BJ (cell line): ENCODE results near the gene SOX10. TPM values are rescaled to one million over a fixed set of nuclear protein-coding genes. Genes with fewer than 3 reads are reported as not detected.

Experiments
- CTCF ChIA-PET: fragments of 350-600 bp; formaldehyde crosslinking; extraction: SDS; loops from one replicate; lab custom pipeline; 2021; ENCODE audit warnings: antibody characterized with exemption, inconsistent platforms; lab: Yijun Ruan, JAX
- POLR2A ChIA-PET: fragments of 300-600 bp; sonication (Branson Sonifier 250); formaldehyde crosslinking; extraction: SDS; loops from one replicate; lab custom pipeline; 2021; ENCODE audit warnings: antibody characterized with exemption; lab: Charles Lee
- DNase-seq: peaks from one replicate; pipeline ENCODE4 v3.0.0-alpha.2; 2011; ENCODE audit warnings: low read depth
- H3K27me3 ChIP-seq: 2 replicates; pipeline ENCODE4 v1.6.0; 2011; ENCODE audit warnings: low read length; ENCODE audit not compliant: control insufficient read depth, insufficient read depth
- H3K36me3 ChIP-seq: 2 replicates; pipeline ENCODE4 v1.5.1; 2011; ENCODE audit warnings: low read length; ENCODE audit not compliant: control insufficient read depth, insufficient read depth
- H3K4me3 ChIP-seq: 2 replicates; pipeline ENCODE4 v1.5.1; 2011; ENCODE audit warnings: low read depth, mild to moderate bottlenecking, control low read depth, low read length
- polyA plus RNA-seq: library from polyadenylated mRNA; depleted of rRNA; stranded (reverse); fragments of >200 nt; gene quantifications from 2 replicates; pipeline ENCODE4 v1.2.3, GENCODE V29; 2011
- TF ChIP-seq, protein P1 (sequence below): IDR thresholded peaks from 2 replicates; pipeline ENCODE4 v1.5.1; 2011; ENCODE audit warnings: low read depth, mild to moderate bottlenecking, control low read depth, inconsistent platforms, low read length, moderate library complexity; ENCODE audit not compliant: insufficient read depth

The SOX10 gene
- polyA plus RNA-seq, 1 experiment = not detected

DNA sequence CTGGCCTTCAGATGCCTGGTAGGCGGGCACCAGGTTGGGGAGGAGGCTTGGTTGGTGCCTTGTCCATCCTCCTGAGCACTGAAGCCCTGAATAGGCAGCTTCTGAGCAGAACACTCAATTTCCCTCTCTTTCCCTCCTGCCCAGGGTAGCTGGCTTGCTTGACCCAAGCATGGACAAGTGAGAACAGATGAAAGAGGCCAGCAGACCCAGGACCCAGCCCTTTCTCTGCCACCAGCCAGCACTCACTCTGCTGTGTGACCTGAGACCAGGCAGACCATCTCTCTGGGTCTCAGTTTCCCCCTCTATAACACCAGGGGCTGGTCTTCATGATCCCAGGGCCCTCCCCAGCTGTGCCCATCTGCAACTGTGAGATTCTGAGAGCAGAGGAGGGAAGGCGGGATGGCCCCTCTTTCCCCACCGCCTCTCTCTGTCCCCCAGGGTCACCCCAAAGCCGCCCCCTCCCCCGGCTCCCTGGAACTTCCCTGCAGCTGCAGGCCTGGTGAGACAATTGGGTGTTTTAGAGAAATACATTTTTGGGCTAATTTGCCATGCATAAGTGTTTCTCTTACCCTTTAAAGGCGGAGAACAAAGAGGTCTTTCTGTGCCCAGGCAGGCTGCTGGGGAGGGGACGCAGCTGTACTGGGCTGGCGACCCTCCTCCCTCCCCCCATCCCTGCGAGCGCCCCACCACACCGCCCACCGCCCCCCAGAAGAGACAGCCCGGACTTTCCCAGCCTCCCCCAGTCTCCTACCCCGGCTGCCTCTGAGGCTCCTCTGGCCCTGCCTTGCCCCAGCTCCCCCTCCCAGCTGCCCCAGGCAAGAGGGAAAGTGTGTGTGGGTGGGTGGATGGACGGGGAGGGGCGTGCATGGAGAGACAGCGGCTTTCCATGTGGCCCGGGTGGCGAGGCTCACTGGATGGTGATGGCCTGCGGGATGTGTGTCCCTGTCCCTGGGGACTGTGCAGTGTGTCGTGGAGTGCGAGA, 42.1 kb upstream of the SOX10 start:
- CTCF ChIA-PET = no interaction called here

DNA sequence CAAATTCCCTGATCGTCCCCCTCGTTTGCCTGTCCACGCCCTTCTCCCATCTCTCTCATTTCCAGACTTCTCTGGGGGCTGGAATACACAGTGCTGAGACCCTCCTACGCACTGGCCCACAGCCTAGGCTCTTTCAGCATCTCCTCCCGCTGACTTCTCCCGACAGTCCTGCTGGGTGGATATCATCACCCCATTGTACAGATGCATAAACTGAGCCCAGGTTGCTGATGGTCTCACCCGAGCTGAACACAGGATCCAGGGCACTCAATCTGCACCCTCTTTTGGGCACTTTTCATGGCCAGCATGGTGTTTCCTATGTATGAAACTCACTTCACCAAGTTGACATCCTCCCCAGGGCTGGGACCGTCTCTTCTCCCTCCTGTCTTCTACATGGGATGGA, 41.2 kb upstream of the SOX10 start:
- Histone ChIP-seq H3K27me3 (0 out of 2 replicates have a peak, but pooled peaks cover 3% of the 10 kb centered on the region), H3K4me3 (no peak overlapping the region), H3K36me3 (no peaks in the 10 kb centered on the region)
- POLR2A ChIA-PET = no interaction called here
- TF ChIP-seq, protein P1, sequence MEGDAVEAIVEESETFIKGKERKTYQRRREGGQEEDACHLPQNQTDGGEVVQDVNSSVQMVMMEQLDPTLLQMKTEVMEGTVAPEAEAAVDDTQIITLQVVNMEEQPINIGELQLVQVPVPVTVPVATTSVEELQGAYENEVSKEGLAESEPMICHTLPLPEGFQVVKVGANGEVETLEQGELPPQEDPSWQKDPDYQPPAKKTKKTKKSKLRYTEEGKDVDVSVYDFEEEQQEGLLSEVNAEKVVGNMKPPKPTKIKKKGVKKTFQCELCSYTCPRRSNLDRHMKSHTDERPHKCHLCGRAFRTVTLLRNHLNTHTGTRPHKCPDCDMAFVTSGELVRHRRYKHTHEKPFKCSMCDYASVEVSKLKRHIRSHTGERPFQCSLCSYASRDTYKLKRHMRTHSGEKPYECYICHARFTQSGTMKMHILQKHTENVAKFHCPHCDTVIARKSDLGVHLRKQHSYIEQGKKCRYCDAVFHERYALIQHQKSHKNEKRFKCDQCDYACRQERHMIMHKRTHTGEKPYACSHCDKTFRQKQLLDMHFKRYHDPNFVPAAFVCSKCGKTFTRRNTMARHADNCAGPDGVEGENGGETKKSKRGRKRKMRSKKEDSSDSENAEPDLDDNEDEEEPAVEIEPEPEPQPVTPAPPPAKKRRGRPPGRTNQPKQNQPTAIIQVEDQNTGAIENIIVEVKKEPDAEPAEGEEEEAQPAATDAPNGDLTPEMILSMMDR = no peak
- CTCF ChIA-PET = no interaction called here
- no peak for DNase-seq

More for the DNA sequence above, 42.1 kb upstream of the SOX10 start:
- POLR2A ChIA-PET = no interaction called here
- DNase-seq = no peak
- TF ChIP-seq, protein P1 = no peak
- Histone ChIP-seq H3K4me3 (no peak overlapping the region), H3K36me3 (no peaks in the 10 kb centered on the region), H3K27me3 (0 out of 2 replicates have a peak, but pooled peaks cover 3% of the 10 kb centered on the region)

DNA sequence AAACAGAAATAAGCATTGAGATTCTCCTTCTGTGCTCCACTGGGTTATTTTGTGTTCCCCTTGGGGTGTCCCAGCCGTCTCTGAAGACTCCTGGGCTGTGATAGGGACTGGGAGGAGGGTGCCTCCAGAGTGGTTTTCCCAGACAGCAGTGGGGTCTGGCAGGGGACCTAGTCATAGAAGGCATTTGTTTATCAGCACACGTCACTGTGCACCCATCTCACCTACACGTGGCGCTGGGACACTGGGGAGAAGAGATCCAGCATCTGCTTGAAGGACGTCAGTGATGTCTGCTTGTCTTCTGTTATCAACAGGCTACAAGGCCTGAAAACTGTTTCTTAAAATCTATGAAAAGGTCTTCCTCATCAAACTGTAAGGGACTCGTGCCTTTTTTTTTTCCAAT, 38.7 kb upstream of the SOX10 start:
- ChIA-PET CTCF (interaction anchor here (1.4 kb wide), 1 partner anchor 8 kb away, joined by 3 read pairs; no protein-coding TSS in a partner anchor), POLR2A (no interaction called here)

DNA sequence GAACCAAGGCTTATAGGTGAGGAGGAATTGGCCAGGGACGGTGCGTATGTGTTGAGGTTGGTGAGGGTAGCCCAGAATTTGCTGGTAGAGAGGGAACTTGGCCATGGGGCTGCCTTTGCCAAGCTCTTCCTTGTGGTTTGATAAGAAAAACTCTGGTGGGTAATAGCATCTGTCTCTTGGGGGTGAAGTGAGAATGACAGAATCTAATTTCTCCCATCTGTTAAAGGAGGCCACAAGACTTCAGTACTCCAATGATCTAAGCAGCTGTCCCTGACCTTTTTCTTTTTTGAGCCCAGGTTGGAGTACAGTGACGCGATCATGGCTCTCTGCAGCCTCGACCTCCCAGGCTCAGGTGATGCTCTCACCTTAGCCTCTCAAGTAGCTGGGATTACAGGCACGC, 36.9 kb upstream of the SOX10 start:
- H3K4me3 ChIP-seq = no peak overlapping the region
- ChIA-PET CTCF (interaction anchor here (0.8 kb wide), 1 partner anchor 31 kb away, joined by 3 read pairs; no protein-coding TSS in a partner anchor), POLR2A (no interaction called here)
- no peak for DNase-seq
- TF ChIP-seq, protein P1 = no peak
- H3K27me3 ChIP-seq = no peaks in the 10 kb centered on the region
- H3K36me3 ChIP-seq = no peaks in the 10 kb centered on the region

More for the DNA sequence above, 38.7 kb upstream of the SOX10 start:
- 0 out of 2 replicates have a peak, but pooled peaks cover 3% of the 10 kb centered on the region for H3K27me3 ChIP-seq
- DNase-seq = no peak
- no peak overlapping the region for H3K4me3 ChIP-seq
- H3K36me3 ChIP-seq = no peaks in the 10 kb centered on the region
- TF ChIP-seq, protein P1 = no peak
